PC-9 (cell line): ENCODE data around the gene DHX30. TPM values are rescaled to one million over a fixed set of nuclear protein-coding genes. Genes with fewer than 3 reads are reported as not detected.

Experiments
- BruUV-seq: library from RNA; stranded (reverse); fragments of 400-500 nt; replicated peaks from 2 replicates; lab custom pipeline; 2021; lab: Mats Ljungman, UMichigan
- CTCF ChIA-PET: fragments of 300-600 bp; sonication (Branson Sonifier 250); formaldehyde crosslinking; loops from one replicate; lab custom pipeline; 2022; ENCODE audit warnings: antibody characterized with exemption; lab: Charles Lee
- POLR2A ChIA-PET: fragments of 300-600 bp; sonication (Branson Sonifier 250); formaldehyde crosslinking; loops from one replicate; lab custom pipeline; 2022; ENCODE audit warnings: antibody characterized with exemption; ENCODE audit not compliant: unreplicated experiment; lab: Charles Lee
- DNase-seq, 2 experiments: peaks; one replicate each; pipeline versions ENCODE4 v3.0.0 to v3.0.0-alpha.2; 2015 to 2022; ENCODE audit warnings: mixed read lengths in 1 of 2
- H2AFZ ChIP-seq: fragments of 200-600 bp; sonication (generic); 2 replicates; pipeline ENCODE4 v1.8.1; 2017; ENCODE audit warnings: antibody characterized with exemption
- H3F3A ChIP-seq: fragments of 200-600 bp; sonication (generic); 2 replicates; pipeline ENCODE4 v1.8.1; 2017; ENCODE audit warnings: antibody characterized with exemption, mild to moderate bottlenecking, low read depth; ENCODE audit not compliant: insufficient read depth
- H3K27ac ChIP-seq: fragments of 200-600 bp; sonication (generic); 2 replicates; pipeline ENCODE4 v1.6.1; 2016; ENCODE audit warnings: mixed run types
- H3K27me3 ChIP-seq: fragments of 200-600 bp; sonication (generic); 2 replicates; pipeline ENCODE4 v1.6.1; 2016; ENCODE audit warnings: low read depth, mixed run types; ENCODE audit not compliant: insufficient read depth
- H3K36me3 ChIP-seq: fragments of 200-600 bp; sonication (generic); 2 replicates; pipeline ENCODE4 v1.6.1; 2016; ENCODE audit warnings: low read depth, mixed run types
- H3K4me1 ChIP-seq: fragments of 200-600 bp; sonication (generic); replicated peaks from 2 replicates; pipeline ENCODE4 v1.6.1; 2016; ENCODE audit warnings: mixed run types; ENCODE audit not compliant: insufficient read depth
- H3K4me2 ChIP-seq: fragments of 200-600 bp; sonication (generic); 2 replicates; pipeline ENCODE4 v1.6.1; 2017; ENCODE audit warnings: mixed run types
- H3K4me3 ChIP-seq: fragments of 200-600 bp; sonication (generic); 2 replicates; pipeline ENCODE4 v1.6.1; 2016; ENCODE audit warnings: mixed run types
- H3K79me2 ChIP-seq: fragments of 200-600 bp; sonication (generic); 2 replicates; pipeline ENCODE4 v1.6.1; 2017; ENCODE audit warnings: low read depth, mixed run types
- H3K9me2 ChIP-seq: fragments of 200-600 bp; sonication (generic); 2 replicates; pipeline ENCODE4 v1.8.1; 2017; ENCODE audit warnings: mild to moderate bottlenecking; ENCODE audit not compliant: insufficient read depth
- H3K9me3 ChIP-seq: fragments of 200-600 bp; sonication (generic); 2 replicates; pipeline ENCODE4 v1.8.1; 2016; ENCODE audit warnings: low read depth; ENCODE audit not compliant: insufficient read depth
- H4K20me1 ChIP-seq: fragments of 200-600 bp; sonication (generic); 2 replicates; pipeline ENCODE4 v1.8.1; 2017; ENCODE audit not compliant: insufficient read depth
- CTCF ChIP-seq: fragments of 200-600 bp; sonication (generic); conservative IDR thresholded peaks from 2 replicates; pipeline ENCODE4 v1.6.1; 2017; ENCODE audit warnings: mixed run types, antibody characterized with exemption, mild to moderate bottlenecking, moderate library complexity
- EZH2 ChIP-seq: fragments of 200-600 bp; sonication (generic); IDR thresholded peaks from 2 replicates; pipeline ENCODE4 v1.8.0; 2017; ENCODE audit warnings: antibody characterized with exemption, low read depth
- intact Hi-C: fragments of 100-400 bp; cut with micrococcal nuclease; formaldehyde crosslinking; loops from one replicate; pipeline ENCODE4 v1.10.0; 2022; ENCODE audit not compliant: unreplicated experiment
- total RNA-seq: library from RNA; stranded (reverse); gene quantifications from 2 replicates; pipeline ENCODE4 v1.2.3, GENCODE V29; 2021

The DHX30 gene
- total RNA-seq, 1 experiment from 2014 or later, result 60.2 TPM

DNA sequence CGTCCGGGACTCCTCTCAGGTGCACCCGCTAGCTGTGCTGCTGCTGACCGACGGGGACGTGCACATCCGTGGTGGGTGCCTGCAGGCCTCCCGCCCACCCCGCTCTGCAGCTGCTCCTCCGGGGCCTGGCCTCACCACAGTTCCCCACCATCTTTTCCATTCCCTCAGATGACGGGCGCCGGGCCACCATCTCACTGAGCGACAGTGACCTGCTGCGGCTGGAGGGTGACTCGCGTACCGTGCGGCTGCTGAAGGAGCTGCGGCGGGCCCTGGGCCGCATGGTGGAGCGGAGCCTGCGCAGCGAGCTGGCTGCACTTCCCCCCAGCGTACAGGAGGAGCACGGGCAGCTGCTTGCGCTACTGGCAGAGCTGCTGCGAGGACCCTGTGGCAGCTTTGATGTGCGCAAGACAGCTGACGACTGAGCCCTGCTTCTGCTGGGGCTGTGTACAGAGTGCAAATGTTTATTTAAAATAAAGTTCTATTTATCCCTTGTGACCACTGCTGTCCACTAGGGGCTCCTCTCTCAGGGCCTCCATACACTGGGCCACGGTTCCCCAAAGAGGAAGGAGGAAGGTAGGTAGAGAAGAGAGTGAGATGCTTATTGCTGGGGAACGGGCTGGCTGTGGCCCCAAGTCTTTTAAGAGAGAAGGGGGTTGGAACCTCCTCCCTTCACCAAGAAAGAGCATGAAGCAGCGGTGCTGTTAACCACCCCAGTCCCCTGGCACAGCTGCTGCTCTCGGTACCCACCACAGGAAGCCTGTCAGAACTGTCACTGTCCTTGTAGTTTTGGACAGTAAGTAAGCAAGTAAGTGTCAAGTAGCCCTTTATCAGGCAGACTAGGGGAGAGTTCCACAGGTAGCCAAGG is 47.0 kb downstream of the DHX30 start:
- CTCF ChIA-PET, result no interaction called here
- POLR2A ChIA-PET, result no interaction called here
- H3K4me1 ChIP-seq, result no peaks in the 10 kb centered on the region
- DNase-seq, result no peak
- no TSS peak for BruUV-seq
- peaks cover 20% of the 10 kb centered on the region; the same call in 1 of the 2 replicates for H3F3A ChIP-seq
- no peaks in the 10 kb centered on the region for H3K36me3 ChIP-seq
- H2AFZ ChIP-seq, result no peak overlapping the region
- H3K27ac ChIP-seq, result no peak overlapping the region
- no peaks in the 10 kb centered on the region for H3K9me2 ChIP-seq
- H3K9me3 ChIP-seq, result no peaks in the 10 kb centered on the region
- no peaks in the 10 kb centered on the region for H3K79me2 ChIP-seq
- intact Hi-C loops, result no loop called here
- peak; percentile 60 for TF ChIP-seq CTCF
- no peak for TF ChIP-seq EZH2
- no peak overlapping the region for H3K4me3 ChIP-seq
- H3K4me2 ChIP-seq, result no peak overlapping the region
- H4K20me1 ChIP-seq, result peaks cover 6% of the 10 kb centered on the region; the same call in 1 of the 2 replicates
- H3K27me3 ChIP-seq, result no peaks in the 10 kb centered on the region

GRCh38 chr3:47850564-47851410 is 47.8 kb downstream of the DHX30 start:
- H3K9me3 ChIP-seq, result no peaks in the 10 kb centered on the region
- peaks cover 20% of the 10 kb centered on the region; the same call in 1 of the 2 replicates for H3F3A ChIP-seq
- ChIA-PET CTCF (interaction anchor here (0.5 kb wide), 1 partner anchor 154 kb away, joined by 8 read pairs; no protein-coding TSS in a partner anchor), POLR2A (no interaction called here)
- H3K79me2 ChIP-seq, result no peaks in the 10 kb centered on the region
- BruUV-seq, result no TSS peak
- no peaks in the 10 kb centered on the region for H3K27me3 ChIP-seq
- H3K4me1 ChIP-seq, result no peaks in the 10 kb centered on the region
- H3K36me3 ChIP-seq, result no peaks in the 10 kb centered on the region
- H3K4me3 ChIP-seq, result no peak overlapping the region
- no peaks in the 10 kb centered on the region for H3K9me2 ChIP-seq
- no peak for DNase-seq
- peaks cover 6% of the 10 kb centered on the region; the same call in 1 of the 2 replicates for H4K20me1 ChIP-seq
- intact Hi-C loops, result no loop called here
- TF ChIP-seq CTCF (no peak), EZH2 (no peak)
- H2AFZ ChIP-seq, result no peak overlapping the region
- H3K27ac ChIP-seq, result no peak overlapping the region
- no peak overlapping the region for H3K4me2 ChIP-seq

GRCh38 chr3:47851888-47852603 is 49.1 kb downstream of the DHX30 start:
- intact Hi-C loops, result no loop called here
- Histone ChIP-seq H3K9me2 (no peaks in the 10 kb centered on the region), H4K20me1 (peaks cover 6% of the 10 kb centered on the region; the same call in 1 of the 2 replicates), H3K4me2 (no peak overlapping the region), H3K79me2 (no peaks in the 10 kb centered on the region), H2AFZ (no peak overlapping the region), H3K27me3 (no peaks in the 10 kb centered on the region), H3K4me3 (no peak overlapping the region), H3K9me3 (no peaks in the 10 kb centered on the region), H3K4me1 (no peaks in the 10 kb centered on the region), H3K36me3 (no peaks in the 10 kb centered on the region), H3K27ac (no peak overlapping the region), H3F3A (peaks cover 20% of the 10 kb centered on the region; the same call in 1 of the 2 replicates)
- no peak for DNase-seq
- TSS peak; percentile 31 for BruUV-seq
- TF ChIP-seq EZH2 (no peak), CTCF (no peak)
- POLR2A ChIA-PET, result no interaction called here
- CTCF ChIA-PET, result no interaction called here
